ENCODE results near the gene LEMD3. TPM values are rescaled to one million over a fixed set of nuclear protein-coding genes. Genes with fewer than 3 reads are reported as not detected.
A peak's percentile ranks its signal among the peaks of the same experiment; 100 is the strongest.

Gene LEMD3
- total and polyA plus RNA-seq, 2 of the 8 experiments (the other 6 are each of a cell fraction or from before 2014, with no cell fraction given), result 5.8 to 33.2 TPM

DNA sequence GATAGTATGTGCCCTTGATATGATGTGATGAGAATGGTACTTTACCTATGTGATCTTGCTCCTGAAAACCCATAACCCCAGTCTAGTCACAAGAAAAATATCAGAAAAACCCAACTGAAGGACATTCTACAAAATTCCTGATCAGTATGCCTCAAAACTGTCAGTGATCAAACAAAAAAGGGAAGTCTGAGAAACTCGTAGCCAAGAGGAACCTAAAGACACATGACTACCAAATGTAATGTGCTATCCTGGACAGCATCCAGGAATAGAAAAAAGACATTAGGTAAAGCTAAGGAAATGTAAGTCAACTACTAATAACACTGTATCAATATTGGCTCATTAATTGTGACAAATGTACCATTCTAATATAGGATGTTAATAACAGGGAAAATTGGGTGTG, 44.1 kb upstream of the LEMD3 start:
- Histone ChIP-seq H2AFZ (ENCODE audit: low read length) (no peak overlapping the region), H3K9me3 (ENCODE audit: insufficient read depth in 2 of 2, low read depth in 1 of 2, low read length in 1 of 2) (no peaks in the 10 kb centered on the region), H3K18ac (ENCODE audit: extremely low read depth, low read length) (no peak overlapping the region), H2AK5ac (ENCODE audit: low read depth, low read length) (no peak overlapping the region), H3K56ac (replicated peaks; ENCODE audit: insufficient read length, low read depth, low read length) (no peak overlapping the region), H3K4me1 (replicated peaks in 1 of 4; ENCODE audit: control insufficient read depth in 3 of 4, insufficient read depth in 4 of 4, low read length in 3 of 4) (no peaks in the 10 kb centered on the region; a peak in 1 of 7 replicates), H4K91ac (replicated peaks; ENCODE audit: insufficient read length, low read length) (no peak overlapping the region), H2BK12ac (ENCODE audit: low read depth, low read length) (no peak overlapping the region), H2BK15ac (ENCODE audit: low read length) (no peak overlapping the region), H4K8ac (ENCODE audit: extremely low read depth, insufficient read depth, low read length) (no peak overlapping the region), H2BK20ac (ENCODE audit: low read length) (no peak overlapping the region), H3K9ac (replicated peaks in 1 of 4; ENCODE audit: extremely low read depth in 1 of 4, low read depth in 3 of 4, low read length in 3 of 4) (no peak overlapping the region), H3K4me3 (ENCODE audit: extremely low read depth in 1 of 4, insufficient read depth in 2 of 4, low read depth in 3 of 4, low read length in 4 of 4) (no peak overlapping the region), H3K23ac (ENCODE audit: insufficient read length) (no peak overlapping the region), H3K4me2 (ENCODE audit: insufficient read depth in 1 of 2, low read depth in 2 of 2, low read length in 2 of 2) (no peak overlapping the region), H3K4ac (replicated peaks; ENCODE audit: insufficient read length, low read depth, low read length) (no peak overlapping the region), H3K36me3 (ENCODE audit: control insufficient read depth in 2 of 4, insufficient read depth in 4 of 4, low read length in 3 of 4) (no peaks in the 10 kb centered on the region), H3K79me1 (ENCODE audit: low read depth, low read length) (no peaks in the 10 kb centered on the region), H3K14ac (ENCODE audit: insufficient read length) (no peak overlapping the region), H3K23me2 (ENCODE audit: low read depth, low read length) (peaks cover 5% of the 10 kb centered on the region; the same call in 1 of the 2 replicates), H2BK120ac (replicated peaks; ENCODE audit: low read depth, low read length) (no peak overlapping the region), H3K27ac (ENCODE audit: low read depth, low read length) (no peak overlapping the region), H4K5ac (ENCODE audit: insufficient read length, low read depth, low read length) (no peak overlapping the region), H3K79me2 (ENCODE audit: control insufficient read depth in 1 of 2, insufficient read depth in 2 of 2, low read length in 2 of 2) (no peaks in the 10 kb centered on the region), H3K27me3 (replicated peaks in 1 of 4; ENCODE audit: control insufficient read depth in 3 of 4, extremely low read depth in 1 of 4, insufficient read depth in 3 of 4, low read length in 3 of 4) (peaks cover 0 to 20% (median 16%) of the 10 kb centered on the region in 4 experiments; a peak in 6 of 7 replicates), H4K20me1 (replicated peaks in 1 of 2; ENCODE audit: control insufficient read depth in 1 of 2, insufficient read depth in 2 of 2, low read length in 2 of 2) (peaks cover 0 to 2% of the 10 kb centered on the region in 2 experiments), H2BK5ac (ENCODE audit: low read depth, low read length) (no peak overlapping the region)
- CTCF ChIA-PET (ENCODE audit: partially characterized antibody), result interaction anchor here (0.6 to 4.2 kb wide), 9 partner anchors 9 to 1303 kb away, joined by 3 to 25 read pairs (median 4); no protein-coding TSS in a partner anchor
- FAIRE-seq, result peak; percentile 48
- POLR2A ChIA-PET (ENCODE audit: partially characterized antibody), result no interaction called here
- DNase-seq (ENCODE audit: low read depth in 1 of 2, low spot score in 2 of 2), result no peak
- WGBS, 2 experiments (ENCODE audit: extremely low coverage in 1 of 2, insufficient coverage in 1 of 2, insufficient read length in 1 of 2, insufficient replicate concordance in 2 of 2, low coverage in 1 of 2, low lambda C conversion rate in 2 of 2, missing lambda C conversion rate in 1 of 2), result 78% methylated on average over 1 of the region's 1 CpG; no CpG with 5 or more reads in 1 of the 2 experiments
- TF ChIP-seq BACH1 (IDR thresholded peaks at IDR 0.05; ENCODE audit: low read length), result no peak
- TF ChIP-seq, protein P1, sequence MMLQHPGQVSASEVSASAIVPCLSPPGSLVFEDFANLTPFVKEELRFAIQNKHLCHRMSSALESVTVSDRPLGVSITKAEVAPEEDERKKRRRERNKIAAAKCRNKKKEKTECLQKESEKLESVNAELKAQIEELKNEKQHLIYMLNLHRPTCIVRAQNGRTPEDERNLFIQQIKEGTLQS (IDR thresholded peaks at IDR 0.05; ENCODE audit: insufficient read depth, low read depth, low read length), result no peak
- TF ChIP-seq, protein P2, sequence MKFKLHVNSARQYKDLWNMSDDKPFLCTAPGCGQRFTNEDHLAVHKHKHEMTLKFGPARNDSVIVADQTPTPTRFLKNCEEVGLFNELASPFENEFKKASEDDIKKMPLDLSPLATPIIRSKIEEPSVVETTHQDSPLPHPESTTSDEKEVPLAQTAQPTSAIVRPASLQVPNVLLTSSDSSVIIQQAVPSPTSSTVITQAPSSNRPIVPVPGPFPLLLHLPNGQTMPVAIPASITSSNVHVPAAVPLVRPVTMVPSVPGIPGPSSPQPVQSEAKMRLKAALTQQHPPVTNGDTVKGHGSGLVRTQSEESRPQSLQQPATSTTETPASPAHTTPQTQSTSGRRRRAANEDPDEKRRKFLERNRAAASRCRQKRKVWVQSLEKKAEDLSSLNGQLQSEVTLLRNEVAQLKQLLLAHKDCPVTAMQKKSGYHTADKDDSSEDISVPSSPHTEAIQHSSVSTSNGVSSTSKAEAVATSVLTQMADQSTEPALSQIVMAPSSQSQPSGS (IDR thresholded peaks at IDR 0.05; ENCODE audit: low read length), result no peak
- no peak for TF ChIP-seq RBBP5 (IDR thresholded peaks at IDR 0.05; ENCODE audit: borderline replicate concordance, low read depth, low read length)
- TF ChIP-seq TEAD4 (IDR thresholded peaks at IDR 0.05; ENCODE audit: low read depth, low read length), result no peak
- no peak for TF ChIP-seq CREB1 (IDR thresholded peaks at IDR 0.05)
- TF ChIP-seq SUZ12 (IDR thresholded peaks at IDR 0.05; ENCODE audit: low read length), result no peak
- no peak for TF ChIP-seq CTBP2 (IDR thresholded peaks at IDR 0.05; ENCODE audit: borderline replicate concordance, insufficient read depth, insufficient read length, low read length)
- TF ChIP-seq, protein P3, sequence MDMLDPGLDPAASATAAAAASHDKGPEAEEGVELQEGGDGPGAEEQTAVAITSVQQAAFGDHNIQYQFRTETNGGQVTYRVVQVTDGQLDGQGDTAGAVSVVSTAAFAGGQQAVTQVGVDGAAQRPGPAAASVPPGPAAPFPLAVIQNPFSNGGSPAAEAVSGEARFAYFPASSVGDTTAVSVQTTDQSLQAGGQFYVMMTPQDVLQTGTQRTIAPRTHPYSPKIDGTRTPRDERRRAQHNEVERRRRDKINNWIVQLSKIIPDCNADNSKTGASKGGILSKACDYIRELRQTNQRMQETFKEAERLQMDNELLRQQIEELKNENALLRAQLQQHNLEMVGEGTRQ (IDR thresholded peaks at IDR 0.05; ENCODE audit: low read length), result no peak
- TF ChIP-seq CBX5 (IDR thresholded peaks at IDR 0.05; ENCODE audit: low read depth, low read length), result no peak
- TF ChIP-seq EGR1 (IDR thresholded peaks at IDR 0.05; ENCODE audit: borderline replicate concordance, low read depth, low read length), result no peak

Measured in H1 (cell line).